HUDEP-2 (cell line): Measurements from ENCODE around the gene H19.

Experiments used
- DNase-seq, 76 experiments: peaks; one replicate each; lab custom pipeline; 2025; ENCODE audit not compliant: unreplicated experiment in 76 of 76; lab: John Stamatoyannopoulos, UW

The H19 gene

DNA sequence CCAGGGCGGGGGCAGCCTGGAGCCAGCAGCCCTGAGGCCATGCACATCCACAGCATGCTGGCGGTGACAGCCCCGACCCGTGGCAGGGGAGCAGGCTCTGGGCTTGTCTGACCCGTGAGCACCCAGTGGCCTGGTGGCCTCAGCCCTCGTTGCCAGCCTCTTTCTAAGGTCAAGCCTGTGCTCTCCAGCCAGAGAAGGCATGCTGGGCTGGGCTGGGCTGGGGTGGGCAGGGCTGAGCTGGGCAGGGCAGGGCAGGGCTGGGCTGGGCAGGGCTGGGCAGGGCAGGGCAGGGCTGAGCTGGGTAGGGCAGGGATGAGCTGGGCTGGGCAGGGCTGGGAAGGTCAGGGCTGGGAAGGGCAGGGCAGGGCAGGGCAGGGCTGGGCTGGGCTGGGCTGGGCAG lies 10.6 kb downstream of the H19 start:
- no peak for DNase-seq

DNA sequence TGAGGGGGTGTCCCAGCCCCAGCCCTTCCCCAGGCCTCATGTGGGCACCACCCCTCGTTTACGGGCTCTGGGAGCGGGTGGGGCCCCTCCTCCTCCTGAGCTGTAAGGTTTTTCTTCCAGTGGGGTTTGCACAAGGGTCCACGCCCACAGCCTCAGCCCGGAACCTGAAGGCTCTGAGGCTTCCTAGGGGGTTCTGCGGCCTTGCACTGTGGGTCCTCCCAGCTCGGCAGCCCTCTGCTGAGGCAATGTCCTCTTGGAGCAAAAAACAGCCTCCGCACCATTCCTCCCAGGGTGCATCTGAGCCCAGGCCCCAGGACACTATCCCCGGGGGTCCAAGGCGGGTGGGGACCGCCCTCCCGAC lies 14.1 kb downstream of the H19 start:
- DNase-seq, result no peak

DNA sequence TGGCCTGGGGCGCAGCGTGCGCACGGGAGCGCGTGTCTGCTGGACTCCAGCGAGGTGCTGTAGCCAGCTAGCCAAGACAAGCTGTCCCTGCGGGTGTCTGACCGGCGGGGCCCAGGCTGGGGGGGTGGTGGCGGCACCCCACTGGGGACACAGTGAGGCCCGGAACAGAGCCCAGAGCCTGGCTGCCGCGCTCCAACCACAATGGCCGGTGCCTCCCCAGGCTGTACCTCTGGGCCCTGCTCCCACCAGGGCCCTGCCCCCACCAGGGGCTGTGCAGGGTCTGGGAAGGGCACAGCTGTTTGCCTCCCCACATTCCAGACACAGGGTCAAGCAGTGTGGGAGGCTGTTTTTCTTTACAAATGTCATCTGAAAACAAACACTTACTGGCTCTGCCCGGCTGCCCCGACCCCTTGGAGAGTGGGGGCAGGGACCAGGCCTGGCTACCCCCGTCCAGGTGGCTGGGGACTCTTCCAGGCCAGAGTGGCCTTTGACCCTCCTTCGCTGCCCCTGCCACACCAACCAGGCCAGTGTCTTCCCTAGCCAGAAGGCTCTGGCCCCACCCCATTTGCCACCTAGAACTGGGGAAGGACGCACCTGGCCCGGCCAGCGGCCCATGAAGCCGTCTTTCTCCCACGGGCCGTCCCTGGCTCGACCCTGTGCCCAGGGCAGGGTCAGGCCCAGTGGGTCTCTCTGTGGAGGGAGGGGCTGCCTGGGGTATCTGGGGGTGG lies 14.6 kb downstream of the H19 start:
- no peak for DNase-seq

DNA sequence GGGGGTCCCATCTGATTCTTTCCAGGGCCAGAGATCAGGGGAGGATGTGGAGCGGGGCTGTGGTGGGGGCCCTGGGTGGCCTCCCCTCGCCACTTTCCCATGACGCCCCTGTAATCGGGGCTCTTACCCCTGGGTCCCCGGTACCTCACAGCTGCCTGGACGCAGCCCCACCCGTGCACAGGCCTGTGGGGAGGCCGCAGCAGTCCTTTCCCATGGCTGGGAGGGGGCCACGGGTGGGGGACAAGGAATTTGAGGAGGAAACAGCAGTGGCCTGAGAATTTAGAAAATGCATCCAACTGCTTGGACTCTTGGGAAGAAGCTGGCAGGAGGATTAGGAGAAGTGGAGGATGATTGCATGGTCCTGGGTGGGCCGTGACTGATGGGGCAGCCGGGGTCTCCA lies 18.0 kb downstream of the H19 start:
- DNase-seq, result no peak

DNA sequence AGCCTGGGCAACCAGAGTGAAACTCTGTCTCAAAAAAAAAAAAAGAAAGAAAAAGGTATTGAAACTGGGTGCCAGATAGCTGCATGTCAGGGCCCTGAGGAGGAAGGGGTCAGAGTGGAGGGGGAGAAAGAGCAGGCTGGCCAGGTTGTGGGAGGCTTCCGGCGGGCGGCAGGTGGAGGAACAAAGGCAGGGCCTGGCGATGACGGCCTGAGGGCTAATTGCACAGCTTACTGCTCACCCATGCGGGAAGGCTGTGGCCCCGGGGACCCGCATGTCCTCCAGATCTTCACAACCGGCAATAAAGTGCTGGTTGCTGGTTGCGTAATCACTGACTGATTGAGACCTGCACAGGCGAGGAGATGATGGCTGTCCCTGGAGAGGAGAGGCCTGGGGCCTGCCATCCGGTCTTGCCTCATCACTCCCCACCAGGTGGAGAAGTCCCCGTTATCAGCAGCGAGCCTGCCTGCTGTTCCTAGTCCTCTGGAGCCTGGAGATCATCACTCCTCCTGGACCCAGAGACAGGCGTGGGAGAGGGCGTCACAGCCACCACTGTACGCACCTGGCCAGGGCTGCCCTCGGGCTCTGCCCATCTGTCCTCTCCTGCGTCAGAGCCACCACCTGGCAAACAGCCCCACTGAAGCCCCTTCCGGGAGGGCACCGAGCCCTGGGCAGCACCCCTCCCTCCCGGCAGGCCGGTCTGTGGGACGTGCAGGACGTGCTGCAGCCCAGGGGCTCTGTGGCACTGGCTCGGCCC lies 18.7 kb downstream of the H19 start:
- no peak for DNase-seq

DNA sequence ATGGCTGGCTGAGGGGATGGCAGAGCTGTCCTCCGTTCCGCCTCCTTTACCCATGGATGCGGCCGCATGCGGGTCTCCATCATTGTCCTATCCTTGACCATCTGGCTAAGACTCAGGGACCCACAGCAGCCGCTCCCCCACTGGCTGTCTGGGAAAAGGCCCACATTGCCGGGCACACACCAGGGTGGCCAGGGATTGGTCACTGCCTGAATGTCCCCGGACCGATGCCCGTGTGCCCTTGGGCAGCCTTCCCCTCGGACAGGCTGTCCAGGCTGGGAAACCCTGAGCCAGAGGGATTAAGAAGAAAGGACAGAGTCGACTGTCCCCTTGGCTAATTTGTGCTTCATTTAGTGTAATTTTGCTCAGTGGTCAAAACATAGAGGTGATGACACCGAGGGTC lies 22.5 kb downstream of the H19 start:
- DNase-seq, result no peak

DNA sequence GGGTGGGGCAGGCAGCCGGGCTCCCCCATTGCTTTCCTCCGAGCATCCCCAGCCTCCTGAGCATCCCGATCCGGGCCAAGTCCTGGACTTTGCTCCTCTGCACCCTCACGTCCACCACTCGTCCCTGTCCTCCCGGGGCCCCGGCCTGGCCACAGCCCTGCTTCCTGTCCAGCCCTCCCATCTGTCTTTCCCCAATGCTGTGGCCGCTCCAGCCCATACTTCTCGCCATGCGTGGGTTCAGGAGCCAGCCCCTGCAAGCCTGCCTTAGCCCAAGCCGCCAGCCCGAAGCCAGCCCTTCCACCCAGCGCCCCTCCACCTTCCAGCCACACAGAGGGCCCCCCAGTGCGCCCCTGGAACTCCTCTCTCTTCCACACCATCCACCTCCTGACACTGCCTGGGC lies 26.7 kb downstream of the H19 start:
- DNase-seq, result no peak

DNA sequence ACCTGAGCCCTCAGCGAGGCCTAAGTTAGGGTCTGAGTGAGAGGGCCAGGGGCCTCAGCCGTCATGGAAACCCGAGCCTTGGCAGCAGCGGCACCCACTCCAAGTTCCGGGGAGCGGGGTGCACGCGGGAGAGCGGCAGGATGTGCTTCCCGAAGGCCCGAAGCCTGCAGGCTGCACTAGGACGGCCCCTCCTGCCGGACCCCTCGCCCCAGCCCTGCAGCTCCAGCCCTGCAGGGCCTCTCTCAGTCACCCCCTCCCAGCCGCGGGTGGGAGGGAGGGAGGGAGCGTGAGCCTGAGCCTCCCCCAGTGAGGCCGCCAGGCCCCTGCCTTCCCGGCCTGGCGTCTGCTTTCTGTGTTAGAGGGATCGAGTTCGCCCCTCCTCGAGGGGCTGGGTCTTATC lies 27.9 kb downstream of the H19 start:
- DNase-seq, result no peak

DNA sequence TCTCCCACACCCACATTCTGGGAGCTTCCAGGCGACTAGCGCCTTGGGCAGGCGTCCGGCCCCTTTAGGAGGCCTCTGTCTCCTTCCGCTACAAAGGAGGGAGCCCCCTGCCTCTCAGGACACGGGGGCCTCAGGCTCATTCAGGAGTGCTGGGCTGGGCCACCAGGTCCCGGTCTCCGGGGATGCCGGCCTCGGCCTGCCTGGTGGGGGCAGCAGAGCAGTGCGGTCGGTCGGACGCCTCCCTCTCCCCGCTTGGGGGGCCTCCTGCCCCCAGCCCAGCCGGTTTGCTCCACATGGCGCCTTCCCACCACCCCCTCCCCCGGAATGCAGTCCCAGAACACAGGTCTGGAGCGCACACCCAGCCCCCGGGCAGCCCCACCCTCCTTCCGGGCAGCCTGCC lies 28.6 kb downstream of the H19 start:
- DNase-seq, result no peak

DNA sequence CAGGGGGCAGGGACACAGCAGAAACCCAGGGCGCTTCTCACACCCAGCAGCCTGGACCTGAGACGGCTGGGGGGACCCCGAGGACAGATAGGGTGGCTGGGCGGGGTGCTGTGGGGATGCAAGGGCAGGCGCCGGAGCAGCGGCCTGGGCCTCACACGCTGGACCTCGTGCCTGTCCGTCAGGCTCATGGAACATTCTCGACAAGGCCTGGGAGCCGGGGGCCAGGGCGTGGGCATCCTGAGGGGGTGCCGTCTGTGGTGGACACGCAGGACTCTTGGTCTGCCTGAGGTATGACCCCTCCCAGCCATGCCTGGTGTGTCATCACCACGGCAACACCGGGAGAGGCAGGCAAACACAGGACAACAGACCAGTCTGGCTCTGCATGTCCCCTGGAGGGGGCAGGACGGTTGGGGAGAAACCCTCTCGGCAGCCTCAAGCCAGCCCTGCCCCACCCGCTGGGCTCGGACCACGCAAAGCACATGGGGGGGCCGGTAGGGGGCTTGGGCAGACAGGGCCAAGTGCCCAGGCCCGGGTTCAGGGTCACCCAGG lies 29.1 kb downstream of the H19 start:
- DNase-seq, result no peak

DNA sequence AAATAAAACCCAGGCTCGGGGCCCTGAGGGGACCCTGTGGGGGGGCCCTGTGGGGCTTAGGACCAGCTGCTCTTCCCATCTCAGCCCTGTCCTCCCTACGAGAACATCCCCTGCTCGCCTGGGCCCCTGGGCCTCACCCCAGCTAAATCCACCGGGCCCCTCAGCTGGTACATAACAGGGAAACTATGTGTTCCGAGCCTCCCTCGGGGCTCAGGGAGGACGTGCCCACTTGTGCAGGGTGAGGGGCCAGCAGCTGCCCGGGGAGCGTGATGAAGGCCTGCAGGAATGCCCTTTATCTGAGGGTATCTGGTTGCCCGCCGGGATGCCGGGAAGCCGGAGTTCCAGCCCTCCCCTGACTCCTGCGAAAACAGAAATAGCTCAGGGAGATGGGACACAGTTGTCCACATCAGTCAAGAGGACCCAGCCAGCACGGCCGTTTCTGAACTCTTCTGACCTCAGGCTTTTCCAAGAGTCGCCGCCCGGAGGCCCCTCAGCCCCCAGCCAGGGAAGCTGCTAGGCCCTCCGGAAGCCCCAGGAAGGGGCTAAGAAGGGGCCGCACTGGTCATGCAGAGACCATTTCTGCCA lies 29.9 kb downstream of the H19 start:
- DNase-seq, result no peak

DNA sequence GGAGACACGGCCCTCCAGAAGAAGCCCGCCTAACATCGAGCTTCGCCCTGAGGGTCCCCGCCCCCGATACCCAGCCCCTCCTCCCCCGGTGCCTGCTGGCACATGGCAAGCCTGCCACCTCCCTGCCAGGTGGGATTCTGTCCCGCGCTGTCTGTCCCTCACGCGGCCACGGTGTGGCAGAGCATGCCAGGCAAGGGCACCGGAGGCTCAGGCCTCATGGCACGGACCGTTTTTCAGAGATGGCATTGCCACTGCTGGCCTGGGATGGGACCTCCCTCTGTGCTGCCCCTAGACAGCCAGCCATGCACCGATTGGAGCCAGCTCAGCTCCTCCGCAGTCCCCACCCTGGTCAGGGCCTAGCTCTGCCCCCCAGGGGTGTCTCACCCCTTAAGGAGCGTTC lies 31.1 kb downstream of the H19 start:
- no peak for DNase-seq

DNA sequence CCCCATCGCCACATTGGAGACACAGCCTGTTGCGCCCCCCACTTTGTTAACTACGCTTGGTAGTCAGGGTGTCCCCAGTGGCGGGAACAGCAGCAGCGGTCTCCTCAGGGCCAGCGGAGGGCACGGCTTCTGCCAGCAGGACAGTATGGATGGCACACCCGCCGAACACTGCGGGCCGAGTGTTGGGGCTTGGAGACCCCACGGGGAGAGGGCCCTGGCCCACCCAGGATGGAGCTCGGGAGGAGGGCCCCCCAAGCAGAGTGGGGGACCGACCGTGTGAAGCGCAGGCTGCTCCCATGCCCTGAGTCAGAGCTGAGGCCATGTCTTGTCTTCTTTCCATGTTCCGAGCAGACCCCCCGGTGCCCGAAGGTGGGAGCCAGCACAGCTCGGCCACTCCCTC lies 32.7 kb downstream of the H19 start:
- no peak for DNase-seq

DNA sequence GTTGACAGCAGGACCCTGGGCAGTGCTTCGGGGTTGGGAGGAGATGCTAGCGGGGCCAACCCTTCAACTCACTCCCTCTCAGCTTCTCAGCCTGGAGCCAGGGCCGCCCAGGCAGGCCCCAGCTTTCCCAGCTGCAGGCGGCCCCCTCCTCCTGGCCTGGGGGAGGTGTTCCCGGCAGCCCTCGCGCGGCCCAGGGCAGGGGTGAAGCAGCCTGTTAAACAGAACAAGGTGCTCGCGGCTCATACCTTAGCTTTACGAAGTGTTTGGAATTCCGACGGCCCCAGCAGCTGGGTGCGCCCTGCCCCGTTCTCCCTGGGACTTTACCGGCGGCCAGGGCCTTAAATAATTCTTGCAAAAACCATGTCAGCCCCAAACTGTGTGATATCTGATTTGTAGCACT lies 33.3 kb downstream of the H19 start:
- DNase-seq, result no peak

DNA sequence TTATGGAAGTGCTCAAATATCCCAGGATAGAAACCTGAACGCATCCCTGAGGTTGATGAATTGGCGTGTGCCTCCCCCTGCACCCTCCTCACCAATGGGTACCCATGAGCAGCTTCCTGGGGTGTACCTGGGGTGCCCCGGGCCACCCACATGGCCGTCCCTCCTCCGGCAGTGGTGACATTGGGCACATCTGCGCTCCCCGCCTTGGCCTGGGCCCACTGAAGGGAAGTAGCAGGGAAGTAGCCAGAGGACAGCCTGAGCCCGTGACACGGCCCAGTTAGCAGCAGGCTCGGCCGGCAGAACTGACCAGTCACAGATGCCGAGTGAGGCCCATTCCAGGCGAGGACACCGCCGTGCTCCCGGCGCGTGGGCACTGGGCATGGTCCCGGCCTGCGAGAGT lies 33.8 kb downstream of the H19 start:
- DNase-seq, result no peak

DNA sequence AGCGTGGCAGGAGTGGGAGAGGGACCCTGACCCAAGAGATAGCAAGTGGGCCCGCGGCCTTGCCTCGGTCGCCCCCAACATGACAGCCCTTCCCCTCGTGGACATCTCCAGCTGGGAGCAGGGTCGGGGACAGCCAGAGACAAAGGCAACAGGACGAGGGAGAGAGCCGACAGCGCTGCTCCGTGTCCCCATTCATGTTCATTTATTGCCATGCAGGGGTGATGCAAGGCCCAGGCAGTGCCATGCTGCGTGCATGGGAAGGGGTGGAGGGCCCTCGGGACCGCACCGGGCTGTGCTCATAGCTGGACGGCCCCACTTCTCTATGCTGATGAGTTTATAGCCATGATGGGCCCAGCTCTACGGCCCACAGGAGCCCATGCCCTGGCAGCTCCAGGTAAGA lies 37.9 kb downstream of the H19 start:
- no peak for DNase-seq

DNA sequence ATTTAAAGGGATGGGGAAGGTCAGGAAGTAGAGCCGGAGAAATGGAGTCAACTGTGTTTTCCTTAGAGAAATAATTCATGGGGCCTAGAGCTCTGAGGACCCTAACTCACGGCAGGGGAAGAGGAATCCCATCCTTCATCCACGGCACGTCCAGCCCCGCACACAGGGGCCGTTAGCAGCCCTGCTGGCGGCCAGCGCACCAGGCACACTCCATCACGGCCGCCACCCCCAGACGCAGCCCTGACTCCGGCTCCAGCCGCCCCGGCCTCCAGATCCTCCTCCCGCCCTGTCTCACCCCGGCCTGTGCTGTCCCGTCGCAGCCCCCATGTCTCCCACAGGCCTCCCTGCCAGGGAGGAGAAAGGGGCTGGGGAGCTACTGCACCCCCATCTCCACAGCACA lies 39.3 kb downstream of the H19 start:
- no peak for DNase-seq

DNA sequence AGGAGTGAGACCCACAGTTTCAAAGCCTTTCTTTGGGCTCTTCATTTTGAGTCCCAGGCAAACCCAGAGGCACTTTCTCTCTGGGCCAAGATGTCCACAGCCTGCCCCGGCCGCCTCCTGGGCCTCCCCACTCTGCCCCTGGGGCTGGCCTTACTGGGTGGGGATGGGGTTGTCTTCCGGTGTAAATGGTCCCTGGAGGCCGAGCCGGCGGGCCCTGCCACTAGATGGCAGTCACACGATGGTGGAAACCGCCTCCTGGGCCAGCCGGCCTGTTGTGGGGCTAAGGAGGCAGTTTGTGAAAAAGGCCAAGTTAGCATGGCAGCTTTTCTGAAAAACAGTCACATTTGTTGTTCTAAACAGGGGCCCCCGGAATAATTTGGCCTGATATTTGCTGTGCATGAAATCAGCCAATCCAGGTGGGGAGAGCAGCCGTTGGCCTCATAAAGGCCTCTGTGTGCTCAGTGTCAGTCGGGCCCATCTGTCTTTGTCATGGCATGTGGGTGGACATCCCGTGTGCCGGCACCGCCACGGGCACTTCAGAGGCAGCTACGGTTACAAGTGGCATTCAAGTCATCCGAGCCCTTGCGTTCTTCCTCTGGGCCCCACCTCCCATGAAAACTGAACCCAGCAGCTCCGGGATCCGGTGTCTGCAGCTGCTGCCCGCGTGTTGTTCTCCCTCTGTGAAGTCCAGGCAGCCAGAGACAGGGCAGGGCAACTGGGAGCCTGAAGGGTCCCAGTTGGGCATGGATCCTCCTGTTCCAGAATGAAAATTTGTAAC lies 44.0 kb downstream of the H19 start:
- peak in 7 of 76 experiments; percentile 3 to 28 (median 11) for DNase-seq

DNA sequence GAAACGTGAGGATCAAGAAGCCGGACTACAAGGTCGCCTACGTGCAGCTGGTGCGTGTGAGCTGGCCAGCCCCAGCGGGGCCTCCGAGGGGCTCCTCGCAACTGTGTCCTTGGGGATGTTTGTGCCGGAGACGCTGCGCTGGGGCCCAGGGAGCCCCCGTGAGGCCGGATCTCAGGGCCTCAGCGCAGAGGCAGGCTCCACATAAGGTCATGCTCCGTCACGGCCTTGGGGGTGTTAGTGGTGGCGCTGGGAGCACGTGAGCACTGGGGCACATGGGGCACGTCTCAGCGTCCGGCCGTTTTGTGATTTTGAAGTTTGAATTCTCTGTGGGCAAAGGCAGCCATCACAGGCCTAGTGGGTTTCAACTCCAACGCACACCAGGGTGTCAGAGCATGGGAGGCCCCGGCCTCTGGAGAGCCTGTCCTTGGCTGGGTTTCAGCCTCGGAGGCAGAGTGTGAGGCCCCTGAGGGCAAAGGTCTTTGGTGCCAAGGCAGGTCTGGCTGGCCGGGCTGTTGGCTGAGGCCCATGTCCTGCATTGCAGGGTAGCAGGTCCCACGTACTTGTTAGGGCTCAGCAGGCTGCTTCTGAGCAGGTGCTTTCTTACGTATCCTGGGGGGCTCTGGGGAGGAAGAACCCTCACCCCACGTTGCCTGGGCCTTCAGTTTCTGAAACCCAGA lies 44.7 kb downstream of the H19 start:
- DNase-seq, result no peak

DNA sequence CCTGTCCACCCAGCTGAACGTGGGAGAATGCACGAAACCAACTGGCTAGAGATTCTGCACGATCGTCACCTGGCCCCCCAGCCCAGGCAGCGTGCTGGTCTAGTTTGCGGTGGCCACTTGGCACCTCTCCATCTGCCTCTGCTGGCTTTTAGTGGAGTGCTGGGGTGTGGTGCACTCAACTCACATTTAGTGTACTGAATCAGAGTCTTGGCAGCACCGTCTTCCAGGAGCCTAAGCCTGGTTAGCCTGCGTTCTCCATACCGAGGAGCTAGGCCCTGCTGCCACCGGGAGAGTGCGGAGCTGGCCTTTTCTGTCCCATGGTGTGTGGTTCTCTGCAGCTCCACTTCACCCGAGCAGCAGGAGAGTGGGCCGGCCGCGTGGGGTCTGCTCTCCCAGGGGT lies 47.7 kb downstream of the H19 start:
- DNase-seq, result no peak

DNA sequence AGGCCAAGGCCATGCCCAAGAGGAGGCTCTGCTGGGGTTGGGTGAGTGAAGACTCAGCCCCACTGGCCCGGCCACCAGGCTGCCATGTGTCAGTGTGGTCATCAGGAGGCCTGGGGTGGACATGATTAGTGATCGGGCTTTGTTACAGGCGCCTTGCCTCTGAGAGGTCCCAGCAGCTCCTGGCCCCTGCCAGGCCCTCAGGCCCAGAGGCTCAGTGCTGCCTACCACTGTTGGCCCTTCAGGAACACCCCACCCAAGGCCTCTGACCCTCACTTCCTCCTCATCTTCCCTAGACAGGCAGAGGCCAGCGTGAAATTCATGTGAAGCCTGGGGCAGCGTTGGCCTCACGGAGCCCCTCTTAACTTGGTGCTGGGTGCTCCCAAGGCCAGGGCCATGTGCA lies 48.3 kb downstream of the H19 start:
- DNase-seq, result no peak
